ENCODE measurements around the gene RELT.

RELT gene

GRCh38 chr11:73337846-73338245, 38.4 kb upstream of the RELT start:
- no peak for DNase-seq
- TF ChIP-seq, protein P1, sequence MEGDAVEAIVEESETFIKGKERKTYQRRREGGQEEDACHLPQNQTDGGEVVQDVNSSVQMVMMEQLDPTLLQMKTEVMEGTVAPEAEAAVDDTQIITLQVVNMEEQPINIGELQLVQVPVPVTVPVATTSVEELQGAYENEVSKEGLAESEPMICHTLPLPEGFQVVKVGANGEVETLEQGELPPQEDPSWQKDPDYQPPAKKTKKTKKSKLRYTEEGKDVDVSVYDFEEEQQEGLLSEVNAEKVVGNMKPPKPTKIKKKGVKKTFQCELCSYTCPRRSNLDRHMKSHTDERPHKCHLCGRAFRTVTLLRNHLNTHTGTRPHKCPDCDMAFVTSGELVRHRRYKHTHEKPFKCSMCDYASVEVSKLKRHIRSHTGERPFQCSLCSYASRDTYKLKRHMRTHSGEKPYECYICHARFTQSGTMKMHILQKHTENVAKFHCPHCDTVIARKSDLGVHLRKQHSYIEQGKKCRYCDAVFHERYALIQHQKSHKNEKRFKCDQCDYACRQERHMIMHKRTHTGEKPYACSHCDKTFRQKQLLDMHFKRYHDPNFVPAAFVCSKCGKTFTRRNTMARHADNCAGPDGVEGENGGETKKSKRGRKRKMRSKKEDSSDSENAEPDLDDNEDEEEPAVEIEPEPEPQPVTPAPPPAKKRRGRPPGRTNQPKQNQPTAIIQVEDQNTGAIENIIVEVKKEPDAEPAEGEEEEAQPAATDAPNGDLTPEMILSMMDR (IDR thresholded peaks at IDR 0.05; ENCODE audit: low read depth, low read length), result no peak
- no peak overlapping the region for H3K4me3 ChIP-seq (ENCODE audit: low read depth, low read length)
- H3K36me3 ChIP-seq, result peaks cover 5% of the 10 kb centered on the region; the same call in 1 of the 2 replicates
- H3K27me3 ChIP-seq (ENCODE audit: insufficient read depth, low read depth, severe bottlenecking), result no peaks in the 10 kb centered on the region
- no peaks in the 10 kb centered on the region for H3K9me3 ChIP-seq (ENCODE audit: severe bottlenecking)
- H3K27ac ChIP-seq, result no peak overlapping the region

DNA sequence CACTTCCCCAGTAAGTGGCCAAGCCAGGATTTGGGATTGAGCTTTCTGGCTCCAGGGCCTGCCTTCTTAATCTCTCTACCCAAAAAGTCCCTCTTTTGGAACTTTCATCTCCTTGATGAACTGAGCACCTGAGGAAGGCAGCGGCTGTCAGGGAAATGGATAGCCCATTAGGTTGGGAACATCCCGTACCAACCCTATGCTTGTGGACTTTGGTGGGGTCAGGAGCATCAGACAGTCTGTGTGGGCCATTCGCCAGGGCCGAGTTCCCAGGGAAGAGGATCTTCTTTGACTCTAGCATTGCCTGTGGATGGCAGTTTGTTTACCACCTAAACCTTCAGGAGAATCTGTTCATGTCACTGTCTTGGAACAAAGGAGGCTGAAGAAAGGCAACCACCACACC, 37.9 kb upstream of the RELT start:
- TF ChIP-seq, protein P1 (IDR thresholded peaks at IDR 0.05; ENCODE audit: low read depth, low read length), result no peak
- Histone ChIP-seq H3K4me3 (ENCODE audit: low read depth, low read length) (no peak overlapping the region), H3K36me3 (peaks cover 5% of the 10 kb centered on the region; the same call in 1 of the 2 replicates), H3K27ac (no peak overlapping the region), H3K27me3 (ENCODE audit: insufficient read depth, low read depth, severe bottlenecking) (no peaks in the 10 kb centered on the region), H3K9me3 (ENCODE audit: severe bottlenecking) (no peaks in the 10 kb centered on the region)
- DNase-seq, result no peak

DNA sequence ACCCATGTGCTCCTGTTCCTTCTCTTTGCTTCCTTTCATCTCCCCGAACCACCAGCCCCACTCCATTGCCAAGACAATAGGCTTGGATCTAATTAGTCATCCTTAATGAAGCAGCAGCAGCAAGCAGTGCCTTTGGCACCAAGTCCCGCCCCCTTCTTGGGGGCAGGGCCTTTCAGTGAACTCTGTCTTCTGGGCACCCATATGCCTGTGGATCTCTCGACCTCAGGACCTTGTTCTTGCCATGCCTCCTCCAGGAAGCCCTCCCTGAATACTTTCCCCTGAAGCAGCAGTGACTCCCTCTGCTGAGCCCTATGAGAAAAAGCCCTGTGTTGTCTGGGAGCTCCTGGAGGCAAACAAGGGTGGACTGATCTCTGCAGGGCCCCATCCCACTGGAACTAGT, 36.0 kb upstream of the RELT start:
- TF ChIP-seq, protein P1 (IDR thresholded peaks at IDR 0.05; ENCODE audit: low read depth, low read length), result no peak
- H3K27ac ChIP-seq, result no peak overlapping the region

GRCh38 chr11:73342633-73343032, 33.6 kb upstream of the RELT start:
- Histone ChIP-seq H3K36me3 (peaks cover 3% of the 10 kb centered on the region; the same call in 1 of the 2 replicates), H3K9me3 (ENCODE audit: severe bottlenecking) (no peaks in the 10 kb centered on the region), H3K27me3 (ENCODE audit: insufficient read depth, low read depth, severe bottlenecking) (no peaks in the 10 kb centered on the region), H3K4me3 (ENCODE audit: low read depth, low read length) (no peak overlapping the region), H3K27ac (no peak overlapping the region)
- TF ChIP-seq, protein P1 (IDR thresholded peaks at IDR 0.05; ENCODE audit: low read depth, low read length), result no peak
- DNase-seq, result no peak

More for the DNA sequence above, 36.0 kb upstream of the RELT start:
- Histone ChIP-seq H3K36me3 (peaks cover 5% of the 10 kb centered on the region; the same call in 1 of the 2 replicates), H3K4me3 (ENCODE audit: low read depth, low read length) (no peak overlapping the region), H3K27me3 (ENCODE audit: insufficient read depth, low read depth, severe bottlenecking) (no peaks in the 10 kb centered on the region), H3K9me3 (ENCODE audit: severe bottlenecking) (no peaks in the 10 kb centered on the region)
- DNase-seq, result no peak

DNA sequence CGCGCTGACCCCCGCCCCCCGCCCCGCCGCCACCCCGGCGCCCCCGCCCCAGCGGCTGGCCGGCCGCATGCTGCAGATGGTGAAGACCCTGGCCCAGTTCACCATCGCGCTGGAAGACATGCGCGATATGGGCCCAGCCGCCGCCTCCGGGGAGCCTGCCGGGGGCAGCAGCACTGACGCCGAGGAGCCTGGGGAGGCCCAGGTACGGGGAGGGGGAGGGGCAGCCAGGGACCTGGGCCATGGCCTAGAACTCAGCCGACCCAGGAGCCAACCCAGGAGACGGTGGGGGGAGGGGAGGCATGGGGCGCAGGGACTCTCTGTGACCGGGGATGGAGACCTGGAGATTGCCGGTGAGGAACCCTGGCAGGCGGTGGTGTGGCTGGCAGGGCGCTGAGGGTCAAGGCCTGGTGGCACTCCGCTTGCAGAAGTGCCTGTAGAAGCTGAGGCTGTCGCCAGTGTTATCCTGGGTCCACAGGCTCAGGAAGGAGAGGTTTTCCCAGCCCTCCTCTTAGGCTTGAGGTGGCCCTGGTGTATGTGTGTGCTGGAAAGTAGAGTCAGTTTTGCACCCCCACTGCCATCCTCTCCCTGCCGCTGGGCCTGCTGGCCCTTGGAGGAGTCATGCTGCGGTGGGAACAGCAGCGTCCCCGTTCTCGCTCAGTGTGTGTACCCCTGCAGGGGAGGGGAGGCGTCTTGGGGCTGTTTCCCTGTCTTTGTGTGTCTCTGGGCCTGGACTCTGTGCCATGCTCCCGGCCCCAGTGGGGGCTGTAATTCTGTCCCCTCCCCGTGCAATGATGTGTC, 32.9 kb upstream of the RELT start:
- no peaks in the 10 kb centered on the region for H3K9me3 ChIP-seq (ENCODE audit: severe bottlenecking)
- DNase-seq, result no peak
- H3K27me3 ChIP-seq (ENCODE audit: insufficient read depth, low read depth, severe bottlenecking), result no peaks in the 10 kb centered on the region
- peaks cover 3% of the 10 kb centered on the region; the same call in 1 of the 2 replicates for H3K36me3 ChIP-seq
- no peak overlapping the region for H3K27ac ChIP-seq
- H3K4me3 ChIP-seq (ENCODE audit: low read depth, low read length), result no peak overlapping the region
- TF ChIP-seq, protein P1 (IDR thresholded peaks at IDR 0.05; ENCODE audit: low read depth, low read length), result no peak

Data from WERI-Rb-1 (cell line).